Hepatocyte (in vitro differentiated cells): ENCODE data around the gene STPG3. TPM values are rescaled to one million over a fixed set of nuclear protein-coding genes. Genes with fewer than 3 reads are reported as not detected.

ENCODE experiments used
- DNase-seq: peaks from one replicate; pipeline ENCODE4 v3.0.0-alpha.2; 2016; ENCODE audit warnings: low spot score
- H2AFZ ChIP-seq: fragments of 200-600 bp; sonication (generic); 2 replicates; pipeline ENCODE4 v1.6.0; 2016; ENCODE audit warnings: antibody characterized with exemption, mild to moderate bottlenecking
- H3K27ac ChIP-seq: fragments of 200-600 bp; sonication (generic); 2 replicates; pipeline ENCODE4 v1.5.1; 2016; ENCODE audit warnings: mild to moderate bottlenecking
- H3K27me3 ChIP-seq: fragments of 200-600 bp; sonication (generic); 2 replicates; pipeline ENCODE4 v1.6.1; 2016
- H3K36me3 ChIP-seq: fragments of 200-600 bp; sonication (generic); replicated peaks from 2 replicates; pipeline ENCODE4 v1.5.1; 2016; ENCODE audit warnings: low read depth; ENCODE audit not compliant: insufficient read depth
- H3K4me1 ChIP-seq: fragments of 200-600 bp; sonication (generic); 2 replicates; pipeline ENCODE4 v1.5.1; 2016; ENCODE audit warnings: mild to moderate bottlenecking, moderate library complexity; ENCODE audit not compliant: insufficient read depth
- H3K4me2 ChIP-seq: fragments of 200-600 bp; sonication (generic); 2 replicates; pipeline ENCODE4 v1.6.0; 2016
- H3K4me3 ChIP-seq: fragments of 200-600 bp; sonication (generic); 2 replicates; pipeline ENCODE4 v1.5.1; 2016; ENCODE audit warnings: mild to moderate bottlenecking
- H3K79me2 ChIP-seq: fragments of 200-600 bp; sonication (generic); 2 replicates; pipeline ENCODE4 v1.6.0; 2017; ENCODE audit warnings: mild to moderate bottlenecking
- H3K9me2 ChIP-seq: fragments of 200-600 bp; sonication (generic); replicated peaks from 2 replicates; pipeline ENCODE4 v1.6.0; 2017; ENCODE audit warnings: mild to moderate bottlenecking; ENCODE audit not compliant: insufficient read depth
- H3K9me3 ChIP-seq: fragments of 200-600 bp; sonication (generic); 2 replicates; pipeline ENCODE4 v1.5.1; 2016; ENCODE audit warnings: low read depth, mild to moderate bottlenecking
- H4K20me1 ChIP-seq: fragments of 200-600 bp; sonication (generic); 2 replicates; pipeline ENCODE4 v1.6.0; 2016; ENCODE audit warnings: mild to moderate bottlenecking; ENCODE audit not compliant: insufficient read depth, poor library complexity, severe bottlenecking
- EZH2 ChIP-seq: fragments of 200-600 bp; sonication (generic); IDR thresholded peaks from 2 replicates; pipeline ENCODE4 v1.6.1; 2016; ENCODE audit warnings: antibody characterized with exemption, mild to moderate bottlenecking, borderline replicate concordance
- EZH2phosphoT487 ChIP-seq: fragments of 200-600 bp; sonication (generic); IDR thresholded peaks from one replicate; pipeline ENCODE4 v1.6.1; 2018; ENCODE audit warnings: antibody characterized with exemption, mild to moderate bottlenecking, low read depth, moderate library complexity; ENCODE audit not compliant: unreplicated experiment, severe bottlenecking
- WGBS: methylation state at CpG from one replicate; pipeline ENCODE4 v1.1.6; 2016; ENCODE audit warnings: low lambda C conversion rate; ENCODE audit errors: missing lambda C conversion rate; 5-methylcytosine and 5-hydroxymethylcytosine counted together
- polyA plus RNA-seq: library from polyadenylated mRNA; unstranded; fragments of >200 nt; fragmentation: Nextera tagmentation; extraction: Ambion mirVana; gene quantifications from 2 replicates; pipeline ENCODE4 v1.2.1, GENCODE V29; 2016
- total RNA-seq: library from RNA; depleted of rRNA; stranded (reverse); fragments of >200 nt; gene quantifications from 2 replicates; pipeline ENCODE4 v1.2.3, GENCODE V29; 2014
- TF ChIP-seq, protein P1 (sequence below): fragments of 200-600 bp; sonication (generic); IDR thresholded peaks from 2 replicates; pipeline ENCODE4 v1.5.1; 2016; ENCODE audit warnings: antibody characterized with exemption, mild to moderate bottlenecking; ENCODE audit not compliant: poor library complexity

Gene STPG3
- total and polyA plus RNA-seq, 2 experiments from 2014 or later, result 1.5 TPM; not detected in 1

DNA sequence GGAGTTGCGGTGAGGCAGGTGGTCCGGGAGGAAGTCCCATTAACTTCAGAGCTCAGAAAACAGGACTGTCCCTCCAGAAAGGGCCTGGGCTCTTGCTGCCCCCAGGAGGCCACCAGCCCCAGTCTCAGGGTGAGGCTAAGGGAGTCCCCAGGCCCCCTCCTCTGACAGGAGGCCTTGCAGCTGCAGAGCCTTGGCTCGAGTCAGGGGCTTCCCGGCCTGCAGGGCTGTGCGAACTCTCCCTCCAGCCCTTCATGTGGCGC is 3.2 kb upstream of the STPG3 start:
- Histone ChIP-seq H3K4me1 (peaks cover 2% of the 10 kb centered on the region), H2AFZ (no peak overlapping the region), H3K9me2 (no peaks in the 10 kb centered on the region), H3K4me3 (no peak overlapping the region), H3K79me2 (peaks cover 15% of the 10 kb centered on the region), H3K9me3 (no peaks in the 10 kb centered on the region), H3K36me3 (no peaks in the 10 kb centered on the region), H3K4me2 (no peak overlapping the region), H3K27me3 (no peaks in the 10 kb centered on the region), H3K27ac (no peak overlapping the region), H4K20me1 (peaks cover 11% of the 10 kb centered on the region)
- DNase-seq, result no peak
- 92% methylated on average over 6 of the region's 6 CpGs for WGBS
- TF ChIP-seq, protein P1, sequence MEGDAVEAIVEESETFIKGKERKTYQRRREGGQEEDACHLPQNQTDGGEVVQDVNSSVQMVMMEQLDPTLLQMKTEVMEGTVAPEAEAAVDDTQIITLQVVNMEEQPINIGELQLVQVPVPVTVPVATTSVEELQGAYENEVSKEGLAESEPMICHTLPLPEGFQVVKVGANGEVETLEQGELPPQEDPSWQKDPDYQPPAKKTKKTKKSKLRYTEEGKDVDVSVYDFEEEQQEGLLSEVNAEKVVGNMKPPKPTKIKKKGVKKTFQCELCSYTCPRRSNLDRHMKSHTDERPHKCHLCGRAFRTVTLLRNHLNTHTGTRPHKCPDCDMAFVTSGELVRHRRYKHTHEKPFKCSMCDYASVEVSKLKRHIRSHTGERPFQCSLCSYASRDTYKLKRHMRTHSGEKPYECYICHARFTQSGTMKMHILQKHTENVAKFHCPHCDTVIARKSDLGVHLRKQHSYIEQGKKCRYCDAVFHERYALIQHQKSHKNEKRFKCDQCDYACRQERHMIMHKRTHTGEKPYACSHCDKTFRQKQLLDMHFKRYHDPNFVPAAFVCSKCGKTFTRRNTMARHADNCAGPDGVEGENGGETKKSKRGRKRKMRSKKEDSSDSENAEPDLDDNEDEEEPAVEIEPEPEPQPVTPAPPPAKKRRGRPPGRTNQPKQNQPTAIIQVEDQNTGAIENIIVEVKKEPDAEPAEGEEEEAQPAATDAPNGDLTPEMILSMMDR, result no peak
- TF ChIP-seq EZH2 (no peak), EZH2phosphoT487 (no peak)

GRCh38 chr9:137250329-137251193 is 525 bp upstream of the STPG3 start:
- no peak overlapping the region for H3K27ac ChIP-seq

DNA sequence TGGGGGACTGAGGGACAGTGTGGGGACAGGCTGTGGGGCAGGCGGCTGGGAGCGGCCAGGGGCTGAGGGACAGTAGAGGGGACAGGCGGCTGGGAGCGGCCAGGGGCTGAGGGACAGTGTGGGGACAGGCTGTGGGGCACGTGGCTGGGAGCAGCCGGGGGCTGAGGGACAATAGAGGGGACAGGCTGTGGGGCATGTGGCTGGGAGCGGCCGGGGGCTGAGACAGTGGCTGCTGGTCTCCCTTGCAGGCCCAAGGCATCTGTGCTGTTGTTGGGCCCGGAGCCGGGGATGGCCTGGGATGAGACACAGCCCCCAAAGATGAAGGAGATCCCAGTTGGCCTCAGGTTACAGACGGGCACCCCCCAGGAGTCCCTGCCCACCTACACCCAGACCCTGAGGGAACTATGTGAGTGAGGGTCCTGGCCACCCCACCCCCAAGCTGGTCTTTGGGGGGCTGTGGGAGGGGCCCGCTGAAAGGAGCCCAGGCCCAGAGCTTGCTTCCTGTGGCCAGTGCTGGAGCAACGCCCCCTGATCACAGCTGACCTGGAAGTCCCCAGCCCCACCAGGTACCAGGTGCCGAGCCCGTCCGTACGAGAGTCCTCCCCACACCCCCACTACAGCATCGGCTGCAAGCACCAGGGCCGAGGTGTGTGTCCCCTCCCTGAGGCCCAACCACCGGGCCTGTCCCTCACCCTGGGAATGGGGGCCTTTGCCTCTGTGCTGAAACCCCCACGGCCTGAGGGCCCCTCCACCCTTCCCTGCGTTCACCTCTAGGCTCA is 593 bp downstream of the STPG3 start:
- no peaks in the 10 kb centered on the region for H3K9me2 ChIP-seq
- no peaks in the 10 kb centered on the region for H3K36me3 ChIP-seq
- 92% methylated on average over 11 of the region's 22 CpGs for WGBS
- TF ChIP-seq EZH2phosphoT487 (no peak), EZH2 (no peak)
- TF ChIP-seq, protein P1, result no peak
- H3K9me3 ChIP-seq, result no peaks in the 10 kb centered on the region
- peaks cover 13% of the 10 kb centered on the region for H3K79me2 ChIP-seq
- H3K4me1 ChIP-seq, result peaks cover 15% of the 10 kb centered on the region
- no peak for DNase-seq
- no peaks in the 10 kb centered on the region for H3K27me3 ChIP-seq
- H2AFZ ChIP-seq, result no peak overlapping the region
- H3K4me2 ChIP-seq, result no peak overlapping the region
- peaks cover 7% of the 10 kb centered on the region for H4K20me1 ChIP-seq
- H3K27ac ChIP-seq, result no peak overlapping the region
- H3K4me3 ChIP-seq, result no peak overlapping the region

More at GRCh38 chr9:137250329-137251193, 525 bp upstream of the STPG3 start:
- peaks cover 2% of the 10 kb centered on the region for H3K79me2 ChIP-seq
- 80% methylated on average over 14 of the region's 18 CpGs for WGBS
- no peaks in the 10 kb centered on the region for H3K36me3 ChIP-seq
- H4K20me1 ChIP-seq, result no peaks in the 10 kb centered on the region
- no peaks in the 10 kb centered on the region for H3K9me3 ChIP-seq
- no peaks in the 10 kb centered on the region for H3K27me3 ChIP-seq
- H3K4me1 ChIP-seq, result peaks cover 8% of the 10 kb centered on the region
- no peak for TF ChIP-seq EZH2phosphoT487
- TF ChIP-seq, protein P1, result no peak
- TF ChIP-seq EZH2, result no peak
- no peaks in the 10 kb centered on the region for H3K9me2 ChIP-seq
- no peak overlapping the region for H2AFZ ChIP-seq
- no peak for DNase-seq
- no peak overlapping the region for H3K4me3 ChIP-seq
- no peak overlapping the region for H3K4me2 ChIP-seq
